Activated T-helper 1 cell treated with anti-CD3 and anti-CD28 coated beads, Interleukin-12 subunit alpha, Interleukin-12 subunit beta, Interleukin-2, Interleukin-4 antibody, amounts not matched to agents 30 ng/mL and 10 ng/mL and 1 ng/mL, durations not matched to agents 14 hours and 24 hours and 36 hours (primary cell): Measurements from ENCODE around the gene CRIP3. TPM values are rescaled to one million over a fixed set of nuclear protein-coding genes. Genes with fewer than 3 reads are reported as not detected.

Experiments used
- DNase-seq: peaks from one replicate; pipeline ENCODE4 v3.0.0; 2021; ENCODE audit warnings: low spot score
- H3K27ac Mint-ChIP-seq: one replicate; pipeline ENCODE4 v1.8.0; 2021; ENCODE audit warnings: mild to moderate bottlenecking, mixed read lengths
- H3K27me3 Mint-ChIP-seq: one replicate; pipeline ENCODE4 v1.8.0; 2022; ENCODE audit warnings: mild to moderate bottlenecking, moderate library complexity, mixed read lengths; ENCODE audit not compliant: insufficient read depth
- H3K36me3 Mint-ChIP-seq: one replicate; pipeline ENCODE4 v1.8.0; 2021; ENCODE audit warnings: low read depth, mixed read lengths
- H3K4me1 Mint-ChIP-seq: one replicate; pipeline ENCODE4 v1.8.0; 2021; ENCODE audit warnings: low read depth, mixed read lengths
- H3K4me3 Mint-ChIP-seq: one replicate; pipeline ENCODE4 v1.8.0; 2021; ENCODE audit warnings: mild to moderate bottlenecking, moderate library complexity, mixed read lengths
- H3K9me3 Mint-ChIP-seq: one replicate; pipeline ENCODE4 v1.8.0; 2021; ENCODE audit warnings: mixed read lengths
- intact Hi-C: fragments of 100-400 bp; cut with micrococcal nuclease; formaldehyde crosslinking; loops from one replicate; pipeline ENCODE4 v1.15.1; 2024
- total RNA-seq: library from RNA; stranded (reverse); gene quantifications from 2 replicates; pipeline ENCODE4 v1.2.3, GENCODE V29; 2022

The CRIP3 gene
- total RNA-seq, 1 donor from 2014 or later, result not detected

- no peak overlapping the region for H3K4me3 Mint-ChIP-seq
- no peaks in the 10 kb centered on the region for H3K36me3 Mint-ChIP-seq
- H3K27me3 Mint-ChIP-seq, result peaks cover 8% of the 10 kb centered on the region
- no peak overlapping the region for H3K27ac Mint-ChIP-seq
- DNase-seq, result no peak
- H3K4me1 Mint-ChIP-seq, result peaks cover 23% of the 10 kb centered on the region
- intact Hi-C loops, result no loop called here
- H3K9me3 Mint-ChIP-seq, result no peaks in the 10 kb centered on the region
Observed at GRCh38 chr6:43261198-43261597, 47.4 kb downstream of the CRIP3 start.

GRCh38 chr6:43260791-43261190 is 47.8 kb downstream of the CRIP3 start:
- Mint-ChIP-seq H3K4me1 (peaks cover 24% of the 10 kb centered on the region), H3K36me3 (no peaks in the 10 kb centered on the region), H3K9me3 (no peaks in the 10 kb centered on the region), H3K27ac (no peak overlapping the region), H3K4me3 (no peak overlapping the region), H3K27me3 (peaks cover 8% of the 10 kb centered on the region)
- DNase-seq, result no peak
- intact Hi-C loops, result no loop called here

GRCh38 chr6:43258807-43259686 is 49.6 kb downstream of the CRIP3 start:
- Mint-ChIP-seq H3K27me3 (peaks cover 6% of the 10 kb centered on the region), H3K4me1 (peaks cover 37% of the 10 kb centered on the region), H3K27ac (no peak overlapping the region), H3K9me3 (no peaks in the 10 kb centered on the region), H3K4me3 (no peak overlapping the region), H3K36me3 (no peaks in the 10 kb centered on the region)
- intact Hi-C loops, result no loop called here
- DNase-seq, result no peak

- Mint-ChIP-seq H3K4me1 (peaks cover 36% of the 10 kb centered on the region), H3K27me3 (peaks cover 4% of the 10 kb centered on the region), H3K9me3 (no peaks in the 10 kb centered on the region), H3K36me3 (no peaks in the 10 kb centered on the region), H3K4me3 (no peak overlapping the region), H3K27ac (no peak overlapping the region)
- no peak for DNase-seq
- intact Hi-C loops, result no loop called here
Observed at GRCh38 chr6:43258180-43258579, 50.4 kb downstream of the CRIP3 start.

GRCh38 chr6:43257367-43258145 is 51.1 kb downstream of the CRIP3 start:
- Mint-ChIP-seq H3K27me3 (peaks cover 8% of the 10 kb centered on the region), H3K4me3 (peak overlapping the region; percentile 61), H3K36me3 (no peaks in the 10 kb centered on the region), H3K9me3 (no peaks in the 10 kb centered on the region), H3K27ac (peak overlapping the region; percentile 77), H3K4me1 (peaks cover 36% of the 10 kb centered on the region)
- DNase-seq, result no peak
- intact Hi-C loops, result loop anchor here (1.0 kb wide), 1 partner anchor 33 kb away; no protein-coding TSS in a partner anchor

GRCh38 chr6:43256670-43257366 is 51.8 kb downstream of the CRIP3 start:
- intact Hi-C loops, result loop anchor here (1.0 kb wide), 1 partner anchor 33 kb away; no protein-coding TSS in a partner anchor
- Mint-ChIP-seq H3K4me3 (peak overlapping the region; percentile 61), H3K27ac (peak overlapping the region; percentile 77), H3K9me3 (no peaks in the 10 kb centered on the region), H3K36me3 (no peaks in the 10 kb centered on the region), H3K27me3 (peaks cover 11% of the 10 kb centered on the region), H3K4me1 (peaks cover 36% of the 10 kb centered on the region)
- DNase-seq, result no peak

Other genes with a start within 250 kb of the CRIP3 start
- gene MRPL2, start 249.4 kb downstream of the CRIP3 start, total RNA-seq, result 89.6 and 97.4 TPM in 2 replicates
- gene KLC4, start 249.2 kb downstream of the CRIP3 start, total RNA-seq, result 12.7 and 13.7 TPM in 2 replicates
- 3.3 and 3.7 TPM in 2 replicates for gene PTK7, start 232.5 kb downstream of the CRIP3 start, total RNA-seq
- 61.4 and 61.9 TPM in 2 replicates for gene SRF, start 137.6 kb downstream of the CRIP3 start, total RNA-seq
- 38.9 and 42.2 TPM in 2 replicates for gene CUL9, start 126.6 kb downstream of the CRIP3 start, total RNA-seq
- 65.8 and 71.6 TPM in 2 replicates for gene DNPH1, start 79.3 kb downstream of the CRIP3 start, total RNA-seq
- 1.7 and 2.0 TPM in 2 replicates for gene TTBK1, start 65.3 kb downstream of the CRIP3 start, total RNA-seq
- not detected in 2 replicates for gene SLC22A7, start 10.6 kb downstream of the CRIP3 start, total RNA-seq
- 9.1 and 9.7 TPM in 2 replicates for gene ZNF318, start 60.8 kb upstream of the CRIP3 start, total RNA-seq
- 40.5 and 43.6 TPM in 2 replicates for gene ABCC10, start 118.7 kb upstream of the CRIP3 start, total RNA-seq
- 1.5 and 2.0 TPM in 2 replicates for gene DLK2, start 146.7 kb upstream of the CRIP3 start, total RNA-seq
- 43.4 and 48.2 TPM in 2 replicates for gene TJAP1, start 168.7 kb upstream of the CRIP3 start, total RNA-seq
- 0.10 and 0.12 TPM in 2 replicates for gene LRRC73, start 201.5 kb upstream of the CRIP3 start, total RNA-seq
- gene YIPF3, start 208.1 kb upstream of the CRIP3 start, total RNA-seq, result 60.2 and 62.5 TPM in 2 replicates
- 85.8 and 98.0 TPM in 2 replicates for gene POLR1C, start 208.3 kb upstream of the CRIP3 start, total RNA-seq